ENCODE data around the gene SEMA4G.
A peak's percentile ranks its signal among the peaks of the same experiment; 100 is the strongest.

SEMA4G gene

GRCh38 chr10:100988166-100988565, 18.9 kb downstream of the SEMA4G start:
- DNase-seq (ENCODE audit: low spot score), result no peak

GRCh38 chr10:100989088-100989487, 19.8 kb downstream of the SEMA4G start:
- no peak for DNase-seq (ENCODE audit: low spot score)

- DNase-seq (ENCODE audit: low spot score), result no peak
Measured at GRCh38 chr10:100993986-100994708, 24.8 kb downstream of the SEMA4G start.

GRCh38 chr10:100995181-100995580, 25.9 kb downstream of the SEMA4G start:
- no peak for DNase-seq (ENCODE audit: low spot score)

GRCh38 chr10:100996678-100997359, 27.5 kb downstream of the SEMA4G start:
- DNase-seq (ENCODE audit: low spot score), result no peak

- DNase-seq (ENCODE audit: low spot score), result peak; percentile 81
Measured at GRCh38 chr10:100997360-100998182, 28.3 kb downstream of the SEMA4G start.

- DNase-seq (ENCODE audit: low spot score), result peak; percentile 76
Measured at GRCh38 chr10:100998183-100998990, 29.1 kb downstream of the SEMA4G start.

GRCh38 chr10:100998991-100999741, 29.9 kb downstream of the SEMA4G start:
- peak; percentile 78 for DNase-seq (ENCODE audit: low spot score)

GRCh38 chr10:100999742-101000126, 30.4 kb downstream of the SEMA4G start, which contains the start of gene LZTS2:
TSS of gene LZTS2 (plus strand) at chr10:100999808. CDS start at chr10:101002539, 2,731 bp downstream.
- DNase-seq (ENCODE audit: low spot score), result no peak

GRCh38 chr10:101000127-101000914, 31.0 kb downstream of the SEMA4G start:
- no peak for DNase-seq (ENCODE audit: low spot score)

GRCh38 chr10:101000915-101001658, 31.8 kb downstream of the SEMA4G start:
- DNase-seq (ENCODE audit: low spot score), result no peak

- no peak for DNase-seq (ENCODE audit: low spot score)
Measured at GRCh38 chr10:101001659-101002035, 32.3 kb downstream of the SEMA4G start.

- DNase-seq (ENCODE audit: low spot score), result no peak
Measured at GRCh38 chr10:101002456-101002855, 33.2 kb downstream of the SEMA4G start.

GRCh38 chr10:101003639-101004206, 34.4 kb downstream of the SEMA4G start:
- no peak for DNase-seq (ENCODE audit: low spot score)

- DNase-seq (ENCODE audit: low spot score), result no peak
Measured at GRCh38 chr10:101005361-101005760, 36.1 kb downstream of the SEMA4G start.

GRCh38 chr10:101005869-101006567, 36.7 kb downstream of the SEMA4G start:
- DNase-seq (ENCODE audit: low spot score), result no peak

GRCh38 chr10:101006593-101007098, 37.3 kb downstream of the SEMA4G start:
- no peak for DNase-seq (ENCODE audit: low spot score)

- no peak for DNase-seq (ENCODE audit: low spot score)
Measured at GRCh38 chr10:101007099-101007711, 37.9 kb downstream of the SEMA4G start.

Data from hematopoietic multipotent progenitor cell treated with erythropoietin and hydrocortisone succinate and interleukin-3 and kit ligand, for 15 days (in vitro differentiated cells).